NB4 (cell line): ENCODE results near the gene IGSF21.

Experiments
- DNase-seq: peaks from one replicate; pipeline ENCODE4 v3.0.0; 2010; ENCODE audit warnings: low read depth
- H3K4me3 ChIP-seq: one replicate; pipeline ENCODE4 v1.5.1; 2011; ENCODE audit warnings: mild to moderate bottlenecking, low read depth, low read length, moderate library complexity
- CTCF ChIP-seq: IDR thresholded peaks from one replicate; pipeline ENCODE4 v1.5.1; 2012; ENCODE audit warnings: low read depth, low read length
- MYC ChIP-seq: IDR thresholded peaks from 2 replicates; pipeline ENCODE4 v1.6.1; 2011; ENCODE audit warnings: low read depth, low read length
- POLR2A ChIP-seq: IDR thresholded peaks from 2 replicates; pipeline ENCODE4 v1.6.1; 2011; ENCODE audit warnings: mild to moderate bottlenecking; ENCODE audit not compliant: insufficient read length; ENCODE audit errors: extremely low read depth
- TF ChIP-seq, protein P1 (sequence below): IDR thresholded peaks from 2 replicates; pipeline ENCODE4 v1.6.1; 2011; ENCODE audit warnings: low read depth, low read length

Gene IGSF21

DNA sequence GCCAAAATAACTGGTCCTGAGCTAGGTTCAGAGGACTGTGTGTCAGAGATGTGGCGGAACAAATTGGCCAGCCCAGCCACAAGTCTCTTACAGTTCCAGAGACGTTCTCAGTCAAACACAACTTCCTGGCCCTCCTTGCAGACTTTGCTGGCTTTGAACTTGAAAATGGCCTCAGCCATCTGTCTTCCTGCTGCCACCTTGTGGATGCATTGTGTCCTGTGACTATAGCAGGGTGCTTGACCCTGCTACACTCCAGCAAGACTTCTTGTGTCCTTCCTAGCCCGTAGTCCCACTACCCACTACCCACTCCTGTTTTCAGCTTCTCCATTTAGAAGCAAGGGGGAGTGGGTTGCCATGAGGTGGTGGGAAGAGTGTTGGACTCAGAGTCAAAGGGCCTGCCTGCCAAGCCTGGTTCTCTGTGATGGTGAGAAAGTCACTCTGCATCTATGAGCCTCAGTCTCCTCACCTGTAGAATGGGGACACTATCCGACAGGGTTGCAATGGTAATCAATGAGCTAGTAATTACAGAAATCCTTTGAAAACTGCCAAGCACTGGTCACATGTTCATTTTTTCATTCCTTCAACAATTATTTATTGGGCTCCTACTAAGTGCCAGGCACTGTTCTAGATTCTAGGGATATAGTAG, 109.9 kb downstream of the IGSF21 start:
- no peak overlapping the region for H3K4me3 ChIP-seq
- TF ChIP-seq CTCF, result peak; percentile 64
- no peak for TF ChIP-seq MYC
- peak; percentile 46 for DNase-seq

DNA sequence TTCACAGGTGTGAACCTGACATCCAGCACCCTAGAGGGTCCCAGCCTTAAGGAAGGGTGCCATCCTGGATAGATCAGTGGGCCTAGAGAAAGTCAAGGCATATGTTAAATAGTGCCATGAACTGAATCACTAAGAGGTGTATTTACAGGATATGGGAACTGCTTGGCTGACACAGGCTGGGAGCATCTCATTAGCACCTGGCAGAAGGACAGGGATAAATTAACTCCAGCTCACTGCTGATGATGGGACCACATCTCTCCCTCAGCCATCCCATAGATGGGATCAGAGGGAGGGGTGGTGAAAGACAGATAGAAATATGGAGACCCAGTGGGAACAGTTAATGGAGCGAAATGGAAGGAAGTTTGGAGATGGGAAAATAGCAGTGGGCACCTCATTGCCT, 122.0 kb downstream of the IGSF21 start:
- no peak overlapping the region for H3K4me3 ChIP-seq
- TF ChIP-seq, protein P1, sequence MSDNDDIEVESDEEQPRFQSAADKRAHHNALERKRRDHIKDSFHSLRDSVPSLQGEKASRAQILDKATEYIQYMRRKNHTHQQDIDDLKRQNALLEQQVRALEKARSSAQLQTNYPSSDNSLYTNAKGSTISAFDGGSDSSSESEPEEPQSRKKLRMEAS, result no peak
- TF ChIP-seq POLR2A (no peak), MYC (no peak), CTCF (no peak)
- DNase-seq, result no peak

DNA sequence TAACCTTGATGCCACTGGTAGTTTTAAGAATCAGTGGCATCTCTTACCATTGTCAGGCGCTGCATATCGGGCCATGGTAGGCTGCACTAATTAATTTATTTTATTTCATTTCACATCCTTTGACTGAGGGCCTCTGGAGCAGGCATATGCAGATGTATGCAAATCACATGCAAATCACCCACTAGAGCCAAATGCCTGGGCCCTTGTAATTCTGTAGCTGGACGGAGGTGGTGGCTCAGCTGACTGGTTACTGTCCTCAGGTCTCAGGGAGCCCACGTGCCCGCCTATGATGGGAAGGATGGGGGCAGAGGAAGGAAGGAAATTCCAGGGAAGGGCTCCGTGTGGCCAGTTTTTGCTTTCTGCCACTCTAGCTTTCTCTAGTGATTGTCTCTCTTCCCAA, 122.7 kb downstream of the IGSF21 start:
- DNase-seq, result no peak

GRCh38 chr1:18230840-18231239, 123.2 kb downstream of the IGSF21 start:
- TF ChIP-seq MYC (no peak), CTCF (no peak), POLR2A (no peak)
- TF ChIP-seq, protein P1, result no peak
- no peak overlapping the region for H3K4me3 ChIP-seq
- no peak for DNase-seq

More for the DNA sequence above, 122.7 kb downstream of the IGSF21 start:
- TF ChIP-seq POLR2A (no peak), CTCF (no peak), MYC (no peak)
- TF ChIP-seq, protein P1, result no peak
- no peak overlapping the region for H3K4me3 ChIP-seq

DNA sequence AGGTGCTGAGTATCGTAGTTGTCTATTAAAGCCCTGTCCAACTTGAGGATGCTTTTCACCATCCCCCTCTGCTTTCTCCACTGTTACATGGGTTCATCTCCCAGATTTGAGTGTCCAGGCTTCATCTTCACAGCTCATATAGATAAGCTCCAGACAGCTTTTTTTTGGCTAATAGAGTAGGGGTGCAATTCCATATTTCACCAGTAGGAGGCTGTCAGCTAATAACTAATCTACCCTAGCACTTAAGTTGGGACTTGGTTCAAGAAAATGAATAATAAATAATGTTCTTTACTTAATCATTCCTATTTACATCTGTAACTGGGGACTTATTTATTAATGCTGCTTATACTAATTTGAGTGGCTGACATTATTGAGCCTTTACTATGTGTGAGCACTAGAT, 124.5 kb downstream of the IGSF21 start:
- TF ChIP-seq CTCF, result peak; percentile 26
- no peak for TF ChIP-seq POLR2A
- no peak for TF ChIP-seq MYC
- TF ChIP-seq, protein P1, result no peak
- no peak overlapping the region for H3K4me3 ChIP-seq
- DNase-seq, result no peak
